ENCODE measurements around the gene RASGRP2. TPM values are rescaled to one million over a fixed set of nuclear protein-coding genes. Genes with fewer than 3 reads are reported as not detected.

RASGRP2 gene
- total and polyA plus RNA-seq, 2 of the 8 experiments (the other 6 are each of a cell fraction or from before 2014, with no cell fraction given), result 40.6 to 45.7 TPM

- no peak for TF ChIP-seq RFX5 (IDR thresholded peaks at IDR 0.05; ENCODE audit: borderline replicate concordance, low read depth, low read length)
- no peak for TF ChIP-seq GABPA (IDR thresholded peaks at IDR 0.05; ENCODE audit: borderline replicate concordance, insufficient read depth, low read length)
- TF ChIP-seq, protein P1, sequence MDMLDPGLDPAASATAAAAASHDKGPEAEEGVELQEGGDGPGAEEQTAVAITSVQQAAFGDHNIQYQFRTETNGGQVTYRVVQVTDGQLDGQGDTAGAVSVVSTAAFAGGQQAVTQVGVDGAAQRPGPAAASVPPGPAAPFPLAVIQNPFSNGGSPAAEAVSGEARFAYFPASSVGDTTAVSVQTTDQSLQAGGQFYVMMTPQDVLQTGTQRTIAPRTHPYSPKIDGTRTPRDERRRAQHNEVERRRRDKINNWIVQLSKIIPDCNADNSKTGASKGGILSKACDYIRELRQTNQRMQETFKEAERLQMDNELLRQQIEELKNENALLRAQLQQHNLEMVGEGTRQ (IDR thresholded peaks at IDR 0.05; ENCODE audit: low read length), result no peak
These were observed 23.8 kb downstream of the RASGRP2 start (continued) for GRCh38 chr11:64720167-64720566.
